Endodermal cell (in vitro differentiated cells): ENCODE results near the gene TLE3. TPM values are rescaled to one million over a fixed set of nuclear protein-coding genes. Genes with fewer than 3 reads are reported as not detected.

Experiments used
- DNase-seq: peaks from one replicate; pipeline ENCODE4 v3.0.0-alpha.2; 2017
- H3K27ac ChIP-seq: 2 replicates; pipeline ENCODE4 v1.5.1; 2013; ENCODE audit warnings: mild to moderate bottlenecking, low read depth, low read length, moderate library complexity
- H3K27me3 ChIP-seq: 2 replicates; pipeline ENCODE4 v1.6.1; 2013; ENCODE audit warnings: mild to moderate bottlenecking, low read length, moderate library complexity; ENCODE audit not compliant: insufficient read depth, control insufficient read depth, poor library complexity, severe bottlenecking
- H3K36me3 ChIP-seq: 2 replicates; pipeline ENCODE4 v1.7.0; 2013; ENCODE audit warnings: mild to moderate bottlenecking, low read length, moderate library complexity; ENCODE audit not compliant: control insufficient read depth, insufficient read depth
- H3K4me1 ChIP-seq: one replicate; pipeline ENCODE4 v1.7.0; 2013; ENCODE audit warnings: low read length; ENCODE audit not compliant: control insufficient read depth, insufficient read depth
- H3K4me3 ChIP-seq: 2 replicates; pipeline ENCODE4 v1.5.1; 2013; ENCODE audit warnings: mild to moderate bottlenecking, low read length, moderate library complexity
- H3K9ac ChIP-seq: 2 replicates; pipeline ENCODE4 v1.6.1; 2013; ENCODE audit warnings: mild to moderate bottlenecking, low read length, moderate library complexity; ENCODE audit not compliant: poor library complexity, severe bottlenecking; ENCODE audit errors: extremely low read depth
- H3K9me3 ChIP-seq: 2 replicates; pipeline ENCODE4 v1.6.1; 2013; ENCODE audit warnings: mild to moderate bottlenecking, low read length, moderate library complexity; ENCODE audit not compliant: control insufficient read depth
- H3K27ac Mint-ChIP-seq: 2 replicates; pipeline ENCODE4 v1.8.0; 2020; ENCODE audit warnings: mixed read lengths
- H3K27me3 Mint-ChIP-seq: 2 replicates; pipeline ENCODE4 v1.8.0; 2021; ENCODE audit warnings: mild to moderate bottlenecking, mixed read lengths; ENCODE audit not compliant: insufficient read depth
- H3K36me3 Mint-ChIP-seq: 2 replicates; pipeline ENCODE4 v1.8.0; 2020; ENCODE audit warnings: low read depth, mixed read lengths
- H3K4me1 Mint-ChIP-seq: 2 replicates; pipeline ENCODE4 v1.8.0; 2020; ENCODE audit warnings: mixed read lengths
- H3K4me3 Mint-ChIP-seq: 2 replicates; pipeline ENCODE4 v1.8.0; 2020; ENCODE audit warnings: mild to moderate bottlenecking, moderate library complexity, mixed read lengths
- H3K9me3 Mint-ChIP-seq: 2 replicates; pipeline ENCODE4 v1.8.0; 2020; ENCODE audit warnings: mild to moderate bottlenecking, mixed read lengths
- CTCF ChIP-seq: fragments of 200-600 bp; sonication (generic); conservative IDR thresholded peaks from 2 replicates; pipeline ENCODE4 v1.5.0; 2021; ENCODE audit warnings: antibody characterized with exemption, mild to moderate bottlenecking
- WGBS, 2 experiments: methylation state at CpG; one replicate each; pipeline versions ENCODE4 v1.1.5 to v1.1.7; 2013; ENCODE audit warnings: missing lambda C conversion rate in 2 of 2, mixed read lengths in 1 of 2; ENCODE audit not compliant: insufficient coverage in 1 of 2, insufficient read length in 1 of 2; 5-methylcytosine and 5-hydroxymethylcytosine counted together
- total RNA-seq, 2 donors: library from RNA; stranded (reverse); fragmentation: NEBNext Ultra II Directional in 1 of 2; extraction: Animal tissue kit (Norgen Biotek cat#: 25700) in 1 of 2; gene quantifications; 2 replicates in 1 of 2; 3 replicates in 1 of 2; pipeline ENCODE4 v1.2.1, GENCODE V29; 2021

Gene TLE3
- total RNA-seq, 2 donors from 2014 or later: 66.5 to 81.1 TPM

- Mint-ChIP-seq H3K36me3 (no peaks in the 10 kb centered on the region), H3K27ac (no peak overlapping the region), H3K9me3 (no peaks in the 10 kb centered on the region), H3K4me3 (no peak overlapping the region), H3K27me3 (peaks cover 12% of the 10 kb centered on the region), H3K4me1 (no peaks in the 10 kb centered on the region)
- Histone ChIP-seq H3K27me3 (no peaks in the 10 kb centered on the region), H3K4me3 (no peak overlapping the region), H3K9me3 (no peaks in the 10 kb centered on the region), H3K36me3 (no peaks in the 10 kb centered on the region), H3K9ac (no peak overlapping the region), H3K27ac (no peak overlapping the region), H3K4me1 (no peaks in the 10 kb centered on the region)
- no peak for TF ChIP-seq CTCF
- 88 to 89% methylated on average over 3 of the region's 3 CpGs for WGBS, 2 experiments
- DNase-seq: no peak
These were observed 88.9 kb downstream of the TLE3 start for GRCh38 chr15:70008697-70009290.

- Mint-ChIP-seq H3K27me3 (peaks cover 17% of the 10 kb centered on the region), H3K4me1 (peaks cover 3% of the 10 kb centered on the region), H3K36me3 (no peaks in the 10 kb centered on the region), H3K27ac (no peak overlapping the region), H3K9me3 (peaks cover 16% of the 10 kb centered on the region), H3K4me3 (no peak overlapping the region)
- peaks cover 14% of the 10 kb centered on the region for H3K9me3 ChIP-seq
- H3K36me3 ChIP-seq: no peaks in the 10 kb centered on the region
- no peaks in the 10 kb centered on the region for H3K4me1 ChIP-seq
- H3K4me3 ChIP-seq: no peak overlapping the region
- H3K27ac ChIP-seq: no peak overlapping the region
- H3K27me3 ChIP-seq: no peaks in the 10 kb centered on the region
- DNase-seq: no peak
- TF ChIP-seq CTCF: no peak
- 91 to 93% methylated on average over 5 to 12 of the region's 12 CpGs for WGBS, 2 experiments
- no peak overlapping the region for H3K9ac ChIP-seq
These were observed 91.2 kb downstream of the TLE3 start for GRCh38 chr15:70006259-70007147.

- H3K4me3 Mint-ChIP-seq: no peak overlapping the region
- peaks cover 30% of the 10 kb centered on the region for H3K27me3 Mint-ChIP-seq
- no peaks in the 10 kb centered on the region for H3K36me3 Mint-ChIP-seq
- WGBS, 2 experiments: 95% methylated on average over 3 of the region's 3 CpGs; no CpG with 5 or more reads in 1 of the 2 experiments
- Histone ChIP-seq H3K27ac (no peak overlapping the region), H3K4me3 (no peak overlapping the region), H3K9ac (no peak overlapping the region), H3K36me3 (no peaks in the 10 kb centered on the region), H3K27me3 (no peaks in the 10 kb centered on the region), H3K9me3 (peaks cover 14% of the 10 kb centered on the region), H3K4me1 (no peaks in the 10 kb centered on the region)
- no peak for DNase-seq
- peaks cover 16% of the 10 kb centered on the region for H3K9me3 Mint-ChIP-seq
- no peak overlapping the region for H3K27ac Mint-ChIP-seq
- peaks cover 5% of the 10 kb centered on the region for H3K4me1 Mint-ChIP-seq
- no peak for TF ChIP-seq CTCF
These were observed 92.9 kb downstream of the TLE3 start for GRCh38 chr15:70004826-70005225.
